ENCODE data around the gene SMARCA4. TPM values are rescaled to one million over a fixed set of nuclear protein-coding genes. Genes with fewer than 3 reads are reported as not detected.
A peak's percentile ranks its signal among the peaks of the same experiment; 100 is the strongest.

SMARCA4 gene
- 120 and 121 TPM in 2 replicates for total RNA-seq (2014; rRNA removed; shearing (Covaris generic))

DNA sequence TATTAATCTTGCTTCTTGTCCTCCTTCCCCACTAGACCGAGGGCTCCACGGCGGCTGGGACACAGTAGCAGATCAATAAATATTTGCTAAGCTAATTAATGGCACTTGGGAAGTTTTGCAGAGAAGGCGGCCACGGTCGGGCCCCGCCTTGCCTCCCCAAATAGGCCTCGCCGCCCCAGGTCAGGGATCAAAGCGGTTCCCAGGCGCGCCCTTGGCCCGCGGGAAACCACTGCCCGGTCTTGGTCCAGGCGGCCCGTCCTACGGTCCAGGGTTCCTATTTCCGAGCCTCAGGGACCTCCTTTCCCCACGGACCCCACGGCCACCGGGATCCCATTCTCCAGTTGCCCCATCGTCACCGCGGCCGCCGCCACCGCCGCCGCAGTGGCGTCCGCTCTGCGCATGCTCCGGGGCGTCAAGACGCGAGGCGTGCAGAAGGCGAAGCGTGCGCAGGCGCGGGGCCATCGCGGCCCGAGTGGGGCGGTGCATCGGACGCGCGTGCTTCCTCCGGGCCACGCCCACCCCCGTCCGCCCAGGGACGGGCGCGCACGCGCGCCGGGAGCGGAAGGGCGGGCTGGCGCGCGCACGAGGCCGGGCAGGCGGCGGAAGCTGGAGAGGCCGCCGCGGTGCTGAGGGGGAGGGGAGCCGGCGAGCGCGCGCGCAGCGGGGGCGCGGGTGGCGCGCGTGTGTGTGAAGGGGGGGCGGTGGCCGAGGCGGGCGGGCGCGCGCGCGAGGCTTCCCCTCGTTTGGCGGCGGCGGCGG is at the start of gene SMARCA4:
TSS of gene SMARCA4 (plus strand) at position 717 of the 759 bp plus-strand sequence. CDS start 23,122 bp downstream, outside the sequence.
- H3K9me3 ChIP-seq (replicated peaks): no peaks in the 10 kb centered on the region
- peak within 1 kb of the TSS; percentile 86 for H3K27ac ChIP-seq
- peak; percentile 95 to 96 for DNase-seq
- peaks cover 7% of the 10 kb centered on the region; the same call in 1 of the 2 replicates for H3K4me1 ChIP-seq
- no peaks in the 10 kb centered on the region for H3K27me3 ChIP-seq
- peak within 1 kb of the TSS; percentile 80 for H3K4me3 ChIP-seq
- H3K36me3 ChIP-seq: 0 out of 2 replicates have a peak, but pooled peaks cover 2% of the 10 kb centered on the region

DNA sequence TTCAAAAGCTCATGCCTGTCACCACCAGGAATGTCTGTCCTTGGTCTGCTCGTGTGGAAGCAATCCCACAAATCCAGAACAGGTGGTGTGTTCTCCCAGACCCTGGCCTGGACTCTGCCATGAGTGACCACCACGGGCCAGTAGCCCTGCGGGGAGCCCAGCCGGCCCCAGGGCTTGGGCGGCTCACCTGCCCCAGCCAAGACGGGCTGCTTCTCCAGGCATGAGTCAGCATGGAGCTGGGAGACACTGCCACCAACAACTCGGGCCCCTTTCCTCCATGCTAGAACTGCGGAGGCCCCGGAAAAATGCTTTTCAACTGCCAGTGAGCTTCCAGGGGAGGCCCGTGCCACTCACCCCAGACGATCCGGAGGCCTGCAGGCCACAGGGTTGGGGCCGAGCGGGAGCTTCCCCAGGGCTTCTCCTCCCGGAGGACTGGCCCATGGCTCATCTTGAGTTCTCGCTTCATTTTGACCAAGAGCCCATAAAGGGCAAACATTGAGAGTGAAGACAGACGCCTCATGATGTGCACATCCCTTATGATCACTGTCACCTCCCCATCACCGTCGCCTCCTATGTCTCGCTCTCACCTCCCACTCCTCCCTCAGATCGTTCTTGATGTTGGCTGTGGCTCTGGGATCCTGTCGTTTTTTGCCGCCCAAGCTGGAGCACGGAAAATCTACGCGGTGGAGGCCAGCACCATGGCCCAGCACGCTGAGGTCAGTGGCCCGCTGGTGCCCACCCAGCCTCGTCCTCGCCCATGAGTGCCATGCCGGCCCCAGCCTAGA is 49.1 kb upstream of the SMARCA4 start:
- Histone ChIP-seq H3K27ac (peak overlapping the region; percentile 21), H3K9me3 (replicated peaks) (no peaks in the 10 kb centered on the region), H3K36me3 (peaks cover 2% of the 10 kb centered on the region; the same call in 1 of the 2 replicates), H3K4me1 (peaks cover 15% of the 10 kb centered on the region), H3K27me3 (no peaks in the 10 kb centered on the region), H3K4me3 (no peak overlapping the region)
- peak; percentile 56 to 59 for DNase-seq

DNA sequence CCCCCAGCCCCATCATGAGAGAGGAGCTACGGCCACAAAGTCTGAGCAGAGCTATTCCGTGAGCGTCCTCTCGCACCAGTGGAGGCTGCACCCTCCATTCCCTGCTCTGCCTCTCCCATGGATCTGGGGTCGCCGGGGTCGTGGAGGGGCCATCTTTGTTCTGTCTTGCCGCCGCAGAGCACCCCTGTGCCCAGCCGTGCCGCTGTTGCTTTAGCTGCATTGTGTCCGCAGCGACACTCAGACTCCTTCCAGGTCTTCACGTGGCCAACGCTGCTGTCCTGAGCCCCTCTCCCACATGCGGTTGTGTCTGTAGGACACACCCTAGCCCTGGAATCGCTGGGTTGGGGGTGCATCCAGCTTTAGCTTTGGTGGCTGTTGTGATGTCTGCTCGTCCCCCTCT is 48.2 kb upstream of the SMARCA4 start:
- no peaks in the 10 kb centered on the region for H3K27me3 ChIP-seq
- no peak overlapping the region for H3K4me3 ChIP-seq
- H3K36me3 ChIP-seq: peaks cover 2% of the 10 kb centered on the region; the same call in 1 of the 2 replicates
- DNase-seq: no peak
- H3K4me1 ChIP-seq: peaks cover 15% of the 10 kb centered on the region
- H3K9me3 ChIP-seq (replicated peaks): no peaks in the 10 kb centered on the region
- no peak overlapping the region for H3K27ac ChIP-seq

DNA sequence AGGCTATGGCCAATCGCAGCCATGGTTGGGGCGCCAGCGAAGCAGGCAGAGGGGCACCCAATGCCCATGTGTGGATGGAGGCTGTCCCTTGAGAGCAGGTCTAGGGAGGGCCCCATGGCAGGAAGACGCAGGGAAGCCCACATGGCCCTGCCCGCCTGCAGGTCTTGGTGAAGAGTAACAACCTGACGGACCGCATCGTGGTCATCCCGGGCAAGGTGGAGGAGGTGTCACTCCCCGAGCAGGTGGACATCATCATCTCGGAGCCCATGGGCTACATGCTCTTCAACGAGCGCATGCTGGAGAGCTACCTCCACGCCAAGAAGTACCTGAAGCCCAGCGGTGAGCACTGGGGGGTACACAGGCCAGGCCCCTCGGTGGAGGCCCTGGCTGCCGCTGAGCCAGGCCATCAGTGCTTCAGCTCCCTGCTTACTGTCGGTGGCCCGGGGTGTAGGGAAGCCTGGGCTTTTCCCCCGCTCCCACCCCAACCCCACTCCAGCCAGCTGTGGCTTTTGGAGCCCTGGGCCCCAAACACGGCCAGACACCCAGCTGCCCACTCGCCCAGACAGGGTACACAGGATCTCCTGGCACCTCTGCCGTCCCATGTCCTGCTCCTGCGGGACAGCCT is 47.0 kb upstream of the SMARCA4 start:
- H3K36me3 ChIP-seq: peaks cover 2% of the 10 kb centered on the region; the same call in 1 of the 2 replicates
- no peaks in the 10 kb centered on the region for H3K9me3 ChIP-seq (replicated peaks)
- no peak for DNase-seq
- H3K4me1 ChIP-seq: peaks cover 15% of the 10 kb centered on the region
- H3K27me3 ChIP-seq: no peaks in the 10 kb centered on the region
- no peak overlapping the region for H3K27ac ChIP-seq
- no peak overlapping the region for H3K4me3 ChIP-seq

- Histone ChIP-seq H3K36me3 (no peaks in the 10 kb centered on the region; the same call in 1 of the 2 replicates), H3K4me3 (no peak overlapping the region), H3K27me3 (no peaks in the 10 kb centered on the region), H3K27ac (no peak overlapping the region), H3K9me3 (replicated peaks) (no peaks in the 10 kb centered on the region), H3K4me1 (peaks cover 15% of the 10 kb centered on the region)
- no peak for DNase-seq
Measured at GRCh38 chr19:10915130-10916091, 45.4 kb upstream of the SMARCA4 start.

DNA sequence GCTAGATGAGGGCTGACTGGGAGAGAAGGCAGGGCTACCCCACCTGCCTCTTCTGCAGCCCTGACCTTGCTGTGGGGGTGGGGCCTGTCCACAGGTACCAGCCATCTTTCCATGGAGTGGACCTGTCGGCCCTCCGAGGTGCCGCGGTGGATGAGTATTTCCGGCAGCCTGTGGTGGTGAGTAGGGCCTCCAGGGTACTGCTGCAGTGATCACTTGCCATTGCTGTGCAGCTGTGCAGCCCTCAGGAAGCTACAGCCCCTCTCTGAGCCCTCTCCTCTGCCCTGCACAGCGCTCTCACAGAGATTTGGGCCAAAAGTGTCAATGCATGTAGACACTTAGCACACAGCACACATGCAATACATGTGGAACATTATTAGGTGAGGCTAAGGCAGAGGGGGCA is 44.2 kb upstream of the SMARCA4 start:
- peaks cover 7% of the 10 kb centered on the region for H3K4me1 ChIP-seq
- H3K9me3 ChIP-seq (replicated peaks): no peaks in the 10 kb centered on the region
- no peak for DNase-seq
- no peak overlapping the region for H3K27ac ChIP-seq
- no peaks in the 10 kb centered on the region; the same call in 1 of the 2 replicates for H3K36me3 ChIP-seq
- no peaks in the 10 kb centered on the region for H3K27me3 ChIP-seq
- no peak overlapping the region for H3K4me3 ChIP-seq

GRCh38 chr19:10918359-10918758 is 42.5 kb upstream of the SMARCA4 start:
- H3K4me1 ChIP-seq: peaks cover 4% of the 10 kb centered on the region; the same call in 1 of the 2 replicates
- H3K9me3 ChIP-seq (replicated peaks): no peaks in the 10 kb centered on the region
- no peaks in the 10 kb centered on the region; the same call in 1 of the 2 replicates for H3K36me3 ChIP-seq
- H3K27ac ChIP-seq: no peak overlapping the region
- H3K4me3 ChIP-seq: no peak overlapping the region
- DNase-seq: no peak
- no peaks in the 10 kb centered on the region for H3K27me3 ChIP-seq

DNA sequence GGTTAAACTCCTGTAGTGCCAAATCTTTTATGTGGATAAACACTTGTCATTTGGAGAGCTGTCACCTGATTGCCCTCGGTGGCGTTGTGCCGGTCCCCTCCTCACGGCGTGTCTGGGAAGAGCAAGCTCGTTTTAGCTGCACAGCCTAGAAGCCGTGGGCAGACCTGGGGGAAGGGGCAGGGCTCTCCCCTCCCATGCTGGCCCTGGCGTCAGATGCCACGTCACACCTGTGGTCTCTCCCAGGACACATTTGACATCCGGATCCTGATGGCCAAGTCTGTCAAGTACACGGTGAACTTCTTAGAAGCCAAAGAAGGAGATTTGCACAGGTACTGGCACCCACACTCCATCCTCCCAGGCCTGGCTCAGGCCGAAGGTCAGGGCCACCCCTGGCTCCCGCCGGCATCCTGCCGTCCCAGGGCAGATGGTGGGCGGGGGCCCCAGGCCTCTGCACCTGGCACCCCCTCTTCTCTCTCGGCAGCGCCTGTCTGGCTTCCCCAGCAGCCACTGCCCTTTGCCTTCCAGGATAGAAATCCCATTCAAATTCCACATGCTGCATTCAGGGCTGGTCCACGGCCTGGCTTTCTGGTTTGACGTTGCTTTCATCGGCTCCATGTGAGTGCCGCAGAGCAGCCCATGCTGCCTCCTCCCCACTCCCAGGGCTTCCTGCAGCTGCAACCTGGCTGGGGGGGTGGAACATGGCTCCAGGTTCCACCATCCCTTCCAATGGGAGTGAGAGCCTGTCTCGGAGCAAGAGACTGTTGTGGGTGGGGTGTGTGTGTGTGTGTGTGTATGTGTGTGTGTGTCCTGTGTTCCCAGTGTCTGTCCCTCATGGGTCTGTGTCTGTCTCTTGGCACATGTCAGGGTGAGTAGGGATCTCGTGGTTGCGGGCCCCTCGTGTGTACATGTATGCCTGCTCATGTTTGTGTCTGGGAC is 41.2 kb upstream of the SMARCA4 start:
- no peak overlapping the region for H3K4me3 ChIP-seq
- peaks cover 4% of the 10 kb centered on the region; the same call in 1 of the 2 replicates for H3K4me1 ChIP-seq
- no peaks in the 10 kb centered on the region; the same call in 1 of the 2 replicates for H3K36me3 ChIP-seq
- H3K27ac ChIP-seq: no peak overlapping the region
- DNase-seq: no peak
- no peaks in the 10 kb centered on the region for H3K27me3 ChIP-seq
- no peaks in the 10 kb centered on the region for H3K9me3 ChIP-seq (replicated peaks)

- H3K36me3 ChIP-seq: no peaks in the 10 kb centered on the region; the same call in 1 of the 2 replicates
- H3K4me1 ChIP-seq: no peaks in the 10 kb centered on the region; the same call in 1 of the 2 replicates
- no peak for DNase-seq
- H3K27ac ChIP-seq: no peak overlapping the region
- H3K27me3 ChIP-seq: no peaks in the 10 kb centered on the region
- H3K4me3 ChIP-seq: no peak overlapping the region
- no peaks in the 10 kb centered on the region for H3K9me3 ChIP-seq (replicated peaks)
Measured at GRCh38 chr19:10920288-10920655, 40.6 kb upstream of the SMARCA4 start.

- H3K36me3 ChIP-seq: no peaks in the 10 kb centered on the region; the same call in 1 of the 2 replicates
Measured at GRCh38 chr19:10920781-10921180, 40.0 kb upstream of the SMARCA4 start.

DNA sequence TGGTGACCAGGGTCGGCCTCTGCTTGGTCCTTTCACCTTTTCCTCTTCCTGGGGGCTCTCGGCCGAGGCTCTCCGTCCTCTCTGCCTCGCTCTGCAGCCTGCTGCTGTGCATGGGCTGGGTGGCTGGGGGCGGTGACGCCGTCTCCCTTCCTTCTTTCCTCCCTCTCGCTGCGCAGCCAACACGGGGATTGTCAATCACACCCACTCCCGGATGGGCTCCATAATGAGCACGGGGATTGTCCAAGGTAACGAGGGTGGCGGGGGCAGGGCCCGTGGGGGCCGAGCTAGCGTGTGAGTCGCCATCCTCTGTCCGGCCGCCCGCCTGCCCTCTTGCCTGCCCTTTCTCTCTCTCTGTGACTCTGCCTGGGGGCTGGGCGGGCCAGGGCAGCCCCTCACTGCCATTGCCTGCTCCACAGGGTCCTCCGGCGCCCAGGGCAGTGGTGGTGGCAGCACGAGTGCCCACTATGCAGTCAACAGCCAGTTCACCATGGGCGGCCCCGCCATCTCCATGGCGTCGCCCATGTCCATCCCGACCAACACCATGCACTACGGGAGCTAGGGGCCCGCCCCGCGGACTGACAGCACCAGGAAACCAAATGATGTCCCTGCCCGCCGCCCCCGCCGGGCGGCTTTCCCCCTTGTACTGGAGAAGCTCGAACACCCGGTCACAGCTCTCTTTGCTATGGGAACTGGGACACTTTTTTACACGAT is 39.5 kb upstream of the SMARCA4 start:
- H3K36me3 ChIP-seq: no peaks in the 10 kb centered on the region; the same call in 1 of the 2 replicates
- no peak for DNase-seq
- H3K27me3 ChIP-seq: no peaks in the 10 kb centered on the region

More at GRCh38 chr19:10920781-10921180, 40.0 kb upstream of the SMARCA4 start:
- no peak for DNase-seq
- Histone ChIP-seq H3K27me3 (no peaks in the 10 kb centered on the region), H3K4me1 (no peaks in the 10 kb centered on the region), H3K27ac (no peak overlapping the region), H3K4me3 (no peak overlapping the region), H3K9me3 (replicated peaks) (no peaks in the 10 kb centered on the region)

GRCh38 chr19:10921910-10922637 is 38.8 kb upstream of the SMARCA4 start:
- H3K27ac ChIP-seq: no peak overlapping the region
- H3K4me3 ChIP-seq: no peak overlapping the region
- H3K9me3 ChIP-seq (replicated peaks): no peaks in the 10 kb centered on the region
- no peaks in the 10 kb centered on the region; the same call in 1 of the 2 replicates for H3K36me3 ChIP-seq
- H3K27me3 ChIP-seq: no peaks in the 10 kb centered on the region
- no peak for DNase-seq
- H3K4me1 ChIP-seq: no peaks in the 10 kb centered on the region

More for the DNA sequence above, 39.5 kb upstream of the SMARCA4 start:
- Histone ChIP-seq H3K4me1 (no peaks in the 10 kb centered on the region), H3K9me3 (replicated peaks) (no peaks in the 10 kb centered on the region), H3K27ac (no peak overlapping the region), H3K4me3 (no peak overlapping the region)

Measured in SJCRH30 (cell line).